Activated CD8-positive, alpha-beta T cell treated with anti-CD3 and anti-CD28 coated beads for 36 hours (primary cell): ENCODE data around the gene ATG2A. TPM values are rescaled to one million over a fixed set of nuclear protein-coding genes. Genes with fewer than 3 reads are reported as not detected.
A peak's percentile ranks its signal among the peaks of the same experiment; 100 is the strongest.

Experiments
- ATAC-seq: fragments of 200-7000 bp; cut with Tn5 transposase; one replicate; pipeline ENCODE4 v1.10.0; 2021; ENCODE audit warnings: mild to moderate bottlenecking, moderate library complexity
- CTCF ChIA-PET: fragments of 350-600 bp; sonication (Branson Sonifier 250); formaldehyde crosslinking; loops from one replicate; lab custom pipeline; 2021; ENCODE audit warnings: antibody characterized with exemption; lab: Charles Lee
- POLR2A ChIA-PET: fragments of 350-600 bp; sonication (Branson Sonifier 250); formaldehyde crosslinking; loops from one replicate; lab custom pipeline; 2021; ENCODE audit warnings: antibody characterized with exemption; lab: Charles Lee
- DNase-seq: peaks from one replicate; pipeline ENCODE4 v3.0.0-alpha.2; 2020
- H3K27ac Mint-ChIP-seq: one replicate; pipeline ENCODE4 v1.8.0; 2021; ENCODE audit warnings: mild to moderate bottlenecking, mixed read lengths
- H3K27me3 Mint-ChIP-seq: one replicate; pipeline ENCODE4 v1.8.0; 2021; ENCODE audit warnings: mixed read lengths
- H3K36me3 Mint-ChIP-seq: one replicate; pipeline ENCODE4 v1.8.0; 2021; ENCODE audit warnings: low read depth, mixed read lengths
- H3K4me1 Mint-ChIP-seq: one replicate; pipeline ENCODE4 v1.8.0; 2021; ENCODE audit warnings: low read depth, mixed read lengths
- H3K4me3 Mint-ChIP-seq: one replicate; pipeline ENCODE4 v1.8.0; 2021; ENCODE audit warnings: mild to moderate bottlenecking, moderate library complexity, mixed read lengths
- H3K9me3 Mint-ChIP-seq: one replicate; pipeline ENCODE4 v1.8.0; 2021; ENCODE audit warnings: mixed read lengths
- CTCF ChIP-seq: fragments of 200-600 bp; IDR thresholded peaks from one replicate; pipeline ENCODE4 v1.8.0; 2022; ENCODE audit warnings: antibody characterized with exemption, mild to moderate bottlenecking
- intact Hi-C: fragments of 100-400 bp; cut with micrococcal nuclease; formaldehyde crosslinking; loops from one replicate; pipeline ENCODE4 v1.10.0; 2022
- microRNA-seq: library from miRNA; unstranded; fragments of <30 nt; microRNA quantifications from one replicate; pipeline ENCODE4 v1.2.0, GENCODE V29; 2022; ENCODE audit warnings: borderline microRNAs expressed, borderline replicate concordance
- total RNA-seq, 2 experiments: library from RNA; stranded (reverse); gene quantifications; one replicate each; pipeline ENCODE4 v1.2.3, GENCODE V29; 2021

Gene ATG2A
- total RNA-seq, 2 experiments from 2014 or later = 17.1 to 17.5 TPM

GRCh38 chr11:64845129-64845775 is 71.8 kb downstream of the ATG2A start:
- no peak for TF ChIP-seq CTCF
- Mint-ChIP-seq H3K4me1 (peaks cover 42% of the 10 kb centered on the region), H3K27ac (peak overlapping the region; percentile 21), H3K9me3 (no peaks in the 10 kb centered on the region), H3K4me3 (peak overlapping the region; percentile 58), H3K36me3 (no peaks in the 10 kb centered on the region), H3K27me3 (no peaks in the 10 kb centered on the region)
- CTCF ChIA-PET = interaction anchor here (1.2 to 28.9 kb wide), 3 partner anchors 17 to 41 kb away, joined by 3 to 1168 read pairs (median 316); partner anchors contain the start of gene EHD1
- intact Hi-C loops = loop anchor here (10.0 kb wide), 1 partner anchor 170 kb away; the partner anchor contains the start of gene ARL2
- no peak for ATAC-seq
- no peak for DNase-seq
- POLR2A ChIA-PET = interaction anchor here (0.6 to 26.2 kb wide), 7 partner anchors 10 to 272 kb away, joined by 3 to 768 read pairs (median 3); partner anchors contain the start of genes ARL2, EHD1 and ZNHIT2

Small RNAs within 50 kb of the gene (microRNA-seq; reads per million reads assigned to microRNA genes)
- gene MIR6749 (not detected), gene MIR6750 (0.91 reads per million)

Other genes starting within 250 kb of the ATG2A start
- gene NRXN2, start 194.0 kb downstream of the ATG2A start, total RNA-seq = under 1 TPM; 0.07 to 0.22 TPM
- 1 to 10 TPM; 7.8 to 8.2 TPM for gene RASGRP2, start 173.1 kb downstream of the ATG2A start, total RNA-seq
- gene PYGM, start 157.2 kb downstream of the ATG2A start, total RNA-seq = 1 to 10 TPM; 1.2 to 3.3 TPM
- 100 to 1,000 TPM; 325 to 342 TPM for gene SF1, start 138.7 kb downstream of the ATG2A start, total RNA-seq
- gene MAP4K2, start 114.0 kb downstream of the ATG2A start, total RNA-seq = 10 to 100 TPM; 56.4 to 58.0 TPM
- gene MEN1, start 106.7 kb downstream of the ATG2A start, total RNA-seq = 10 to 100 TPM; 25.8 to 29.0 TPM
- gene CDC42BPG, start 72.6 kb downstream of the ATG2A start, total RNA-seq = under 1 TPM; 0.31 to 0.61 TPM
- gene EHD1, start 38.6 kb downstream of the ATG2A start, total RNA-seq = 10 to 100 TPM; 60.3 to 65.1 TPM
- gene PPP2R5B, start 7.5 kb upstream of the ATG2A start, total RNA-seq = 10 to 100 TPM; 20.2 to 21.2 TPM
- not detected for gene GPHA2, start 18.7 kb upstream of the ATG2A start, total RNA-seq
- gene MAJIN, start 54.9 kb upstream of the ATG2A start, total RNA-seq = not detected
- not detected for gene BATF2, start 79.8 kb upstream of the ATG2A start, total RNA-seq
- 100 to 1,000 TPM; 118 to 122 TPM for gene ARL2, start 97.0 kb upstream of the ATG2A start, total RNA-seq
- gene SNX15, start 110.2 kb upstream of the ATG2A start, total RNA-seq = 1 to 10 TPM; 4.7 to 5.7 TPM
- gene SAC3D1, start 124.0 kb upstream of the ATG2A start, total RNA-seq = 10 to 100 TPM; 14.0 to 14.5 TPM
- gene NAALADL1, start 141.3 kb upstream of the ATG2A start, total RNA-seq = 1 to 10 TPM; 6.6 to 7.6 TPM
- 100 to 1,000 TPM; 112 TPM for gene CDCA5, start 166.8 kb upstream of the ATG2A start, total RNA-seq
- 10 to 100 TPM; 27.1 to 28.2 TPM for gene ZFPL1, start 167.0 kb upstream of the ATG2A start, total RNA-seq
- 100 to 1,000 TPM; 103 TPM for gene VPS51, start 179.0 kb upstream of the ATG2A start, total RNA-seq
- 10 to 100 TPM; 12.4 to 17.5 TPM for gene TM7SF2, start 194.7 kb upstream of the ATG2A start, total RNA-seq
- 10 to 100 TPM; 11.5 to 12.7 TPM for gene ZNHIT2, start 200.5 kb upstream of the ATG2A start, total RNA-seq
- gene FAU, start 204.9 kb upstream of the ATG2A start, total RNA-seq = 1,000 to 10,000 TPM; 1,112 to 1,137 TPM
- 10 to 100 TPM; 48.7 to 53.4 TPM for gene MRPL49, start 205.1 kb upstream of the ATG2A start, total RNA-seq
- gene SYVN1, start 217.3 kb upstream of the ATG2A start, total RNA-seq = 10 to 100 TPM; 20.6 to 26.8 TPM